IPS-18c (cell line): Measurements from ENCODE around the gene CARD10.

Source experiments
- H3K4me3 ChIP-seq: 2 replicates; pipeline ENCODE4 v1.7.0; 2013; ENCODE audit warnings: low read depth, mild to moderate bottlenecking, low read length, moderate library complexity; ENCODE audit not compliant: insufficient read depth
- H3K9me3 ChIP-seq: one replicate; pipeline ENCODE4 v1.6.1; 2013; ENCODE audit warnings: mild to moderate bottlenecking, low read length, moderate library complexity; ENCODE audit not compliant: control insufficient read depth, insufficient read depth

CARD10 gene

DNA sequence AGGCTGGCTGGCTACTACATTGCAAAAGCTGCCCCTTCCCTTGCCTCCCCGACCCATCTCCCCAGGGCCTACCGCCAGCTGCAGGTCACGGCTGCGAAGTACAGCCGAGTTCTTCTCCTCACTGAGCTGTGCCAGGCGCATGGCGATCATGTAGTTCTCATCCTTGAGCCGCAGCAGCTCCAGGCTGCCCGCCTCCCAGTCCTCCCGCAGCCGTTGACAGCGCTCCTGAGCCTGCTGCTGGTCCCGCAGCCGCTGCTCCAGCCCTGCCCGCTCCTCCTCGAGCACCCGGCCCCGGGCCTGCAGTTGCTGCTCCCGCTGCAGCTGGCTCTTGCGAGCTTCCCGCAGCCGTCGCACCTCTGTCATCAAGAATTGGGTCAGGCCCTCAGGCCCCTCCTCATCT, 3.3 kb downstream of the CARD10 start:
- H3K4me3 ChIP-seq = no peak overlapping the region
- H3K9me3 ChIP-seq = no peaks in the 10 kb centered on the region

DNA sequence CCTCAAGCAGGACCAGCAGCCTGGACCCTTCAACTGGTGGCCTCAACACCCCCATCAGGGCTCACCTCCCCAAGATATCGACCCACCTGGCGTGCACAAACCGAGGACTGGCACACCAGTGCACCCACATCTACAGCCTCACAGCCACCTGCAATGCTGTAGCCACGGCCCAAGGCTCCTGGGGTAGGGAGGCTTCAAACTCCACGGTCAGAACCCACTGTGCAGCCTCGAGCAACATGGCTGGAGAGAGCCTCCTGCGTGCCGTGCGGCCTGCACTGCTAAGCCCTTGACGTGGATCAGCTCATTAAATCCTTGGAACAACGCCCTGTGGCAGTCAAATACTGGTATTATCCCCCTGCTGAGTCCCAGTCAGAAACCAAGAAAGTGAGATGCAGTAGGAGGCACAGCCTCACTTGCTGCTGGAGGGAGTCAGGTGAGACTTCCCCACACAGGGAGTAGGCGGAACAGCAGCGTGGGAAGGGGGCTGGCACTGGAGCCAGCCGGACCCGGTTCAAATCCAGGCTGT, 4.6 kb downstream of the CARD10 start:
- no peak overlapping the region for H3K4me3 ChIP-seq
- no peaks in the 10 kb centered on the region for H3K9me3 ChIP-seq

DNA sequence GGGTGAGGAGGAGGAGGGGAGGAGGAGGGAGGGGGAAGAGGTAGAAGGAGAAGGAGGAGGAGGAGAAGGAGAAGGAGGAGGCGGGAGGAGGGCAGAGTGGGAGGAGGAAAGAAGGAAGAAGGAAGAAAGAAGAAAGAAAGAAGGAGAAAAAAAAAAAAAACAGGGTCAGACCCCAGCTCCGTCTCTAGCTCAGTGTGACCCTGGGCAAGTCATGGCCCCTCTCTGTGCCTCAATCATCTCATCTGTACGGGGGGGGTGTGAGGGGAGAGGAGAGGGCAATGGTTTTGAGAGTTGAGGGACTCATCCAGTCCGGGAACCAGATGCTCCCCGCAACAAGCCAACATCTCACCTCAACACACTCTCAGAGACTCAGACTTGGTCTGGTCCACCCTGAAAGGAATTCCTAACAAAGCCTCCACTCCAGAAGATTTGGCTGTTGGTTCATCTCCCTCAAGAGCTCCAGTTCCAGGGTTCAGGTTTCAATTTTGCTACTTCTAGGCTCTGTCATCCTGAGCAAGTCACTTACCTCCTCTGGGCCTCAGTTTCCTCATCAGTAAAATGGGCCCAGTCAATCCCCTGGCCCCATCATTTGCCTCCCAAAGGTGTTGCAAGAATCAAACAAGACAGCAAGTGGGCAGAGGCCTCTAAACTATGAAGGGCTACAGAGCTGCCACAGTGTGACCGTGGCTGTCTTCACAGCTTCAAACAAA, 7.7 kb downstream of the CARD10 start:
- H3K4me3 ChIP-seq = no peak overlapping the region
- no peaks in the 10 kb centered on the region for H3K9me3 ChIP-seq

DNA sequence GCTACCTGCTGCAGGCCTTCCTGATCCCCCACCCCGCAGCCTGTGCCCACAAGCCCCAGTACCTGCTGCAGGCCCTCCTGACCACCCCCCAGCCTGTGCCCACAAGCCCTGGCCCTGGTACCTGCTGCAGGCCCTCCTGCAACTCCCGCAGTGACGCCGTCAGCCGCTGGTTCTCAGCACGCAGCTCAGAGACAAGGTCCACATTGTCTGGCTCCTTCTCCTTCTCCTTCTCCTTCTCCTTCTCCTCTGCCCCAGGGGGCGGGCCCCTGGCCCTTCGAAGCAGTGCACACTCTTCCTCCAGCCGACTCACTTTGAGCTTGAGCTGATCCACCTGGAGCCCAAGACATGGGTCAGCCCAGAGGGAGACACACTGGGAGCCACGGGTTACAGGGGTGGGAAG, 9.1 kb downstream of the CARD10 start:
- no peak overlapping the region for H3K4me3 ChIP-seq
- H3K9me3 ChIP-seq = no peaks in the 10 kb centered on the region

DNA sequence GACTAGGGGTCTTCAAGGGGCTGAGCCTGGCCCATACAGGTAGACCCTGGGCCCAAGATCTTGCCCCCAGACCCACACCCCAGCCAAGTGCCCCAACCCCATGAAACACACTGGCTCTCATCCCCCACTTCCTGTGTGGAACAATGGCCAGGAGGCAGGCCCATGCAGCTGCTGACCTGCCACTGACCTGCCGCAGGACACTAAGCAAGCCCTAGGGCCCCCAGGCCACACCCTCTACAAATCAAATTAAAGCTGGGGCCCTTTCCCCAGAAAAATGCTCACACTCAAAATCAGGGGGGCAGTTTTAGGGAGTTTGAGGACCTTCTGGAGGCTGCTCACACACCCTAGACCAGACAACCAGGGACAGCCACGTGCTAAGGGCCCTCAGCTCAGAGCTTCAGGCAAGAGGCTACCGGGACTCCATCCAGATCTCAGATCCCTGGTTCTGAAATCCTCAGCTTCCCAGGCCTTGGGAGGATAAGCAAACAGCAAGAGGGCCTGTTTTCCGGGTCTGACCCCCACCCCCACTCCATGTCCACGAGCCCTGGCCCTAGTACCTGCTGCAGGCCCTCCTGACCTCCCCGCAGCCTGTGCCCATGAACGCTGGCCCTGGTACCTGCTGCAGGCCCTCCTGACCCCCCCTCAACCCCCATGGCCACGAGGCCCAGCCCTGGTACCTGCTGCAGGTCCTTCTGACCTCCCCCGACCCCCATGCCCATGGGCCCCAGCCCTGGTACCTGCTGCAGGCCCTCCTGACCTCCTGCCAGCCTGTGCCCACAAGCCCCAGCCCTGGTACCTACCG, 10.0 kb downstream of the CARD10 start:
- no peaks in the 10 kb centered on the region for H3K9me3 ChIP-seq

DNA sequence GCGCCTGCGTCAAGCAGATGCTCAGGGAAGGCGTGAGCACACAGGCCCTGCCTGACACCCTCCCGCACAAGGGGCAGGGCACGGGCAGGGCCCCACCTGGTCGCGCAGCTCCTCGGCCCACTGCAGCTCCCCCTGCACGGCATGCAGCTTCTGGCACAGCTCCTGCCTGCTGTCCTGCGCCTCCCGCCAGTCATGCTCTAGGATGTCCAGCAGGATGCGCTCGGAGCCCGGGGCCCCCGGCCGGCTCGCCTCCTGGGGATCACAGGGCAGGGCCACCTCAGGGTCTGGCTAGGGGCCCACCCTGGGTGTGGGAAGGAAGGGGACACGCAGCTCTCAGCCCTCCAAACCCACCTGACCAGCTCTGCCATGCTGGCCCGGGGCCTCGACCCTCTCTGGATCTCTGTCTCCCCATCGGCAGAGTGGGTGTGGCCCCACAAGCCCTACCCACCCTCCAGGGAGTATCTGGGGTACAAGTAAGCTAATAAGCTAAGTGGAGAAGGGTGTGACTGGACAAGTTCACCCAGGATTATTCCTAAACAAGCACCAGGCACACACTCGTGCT, 10.7 kb downstream of the CARD10 start:
- Histone ChIP-seq H3K4me3 (no peak overlapping the region), H3K9me3 (no peaks in the 10 kb centered on the region)

More for the DNA sequence above, 10.0 kb downstream of the CARD10 start:
- no peak overlapping the region for H3K4me3 ChIP-seq

DNA sequence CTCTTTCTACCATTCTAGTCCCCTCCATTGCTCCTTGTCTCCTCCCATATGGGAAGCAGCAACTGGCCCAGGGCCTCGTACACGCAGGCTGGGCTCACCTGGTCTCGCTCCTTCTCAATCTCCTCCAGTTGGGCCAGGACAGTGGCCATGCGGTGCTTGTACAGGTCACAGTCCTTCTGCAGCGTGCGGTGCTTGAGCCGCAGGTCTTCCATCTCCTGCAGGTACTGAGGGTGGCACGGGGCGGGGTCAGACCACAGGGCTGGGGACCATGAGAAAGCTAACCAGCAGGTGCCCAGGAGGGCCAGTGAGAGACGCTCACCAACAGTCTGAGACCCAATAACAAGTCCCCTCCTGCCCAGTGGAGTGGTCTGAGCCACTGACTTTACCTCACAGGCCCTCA, 11.5 kb downstream of the CARD10 start:
- Histone ChIP-seq H3K9me3 (no peaks in the 10 kb centered on the region), H3K4me3 (no peak overlapping the region)

DNA sequence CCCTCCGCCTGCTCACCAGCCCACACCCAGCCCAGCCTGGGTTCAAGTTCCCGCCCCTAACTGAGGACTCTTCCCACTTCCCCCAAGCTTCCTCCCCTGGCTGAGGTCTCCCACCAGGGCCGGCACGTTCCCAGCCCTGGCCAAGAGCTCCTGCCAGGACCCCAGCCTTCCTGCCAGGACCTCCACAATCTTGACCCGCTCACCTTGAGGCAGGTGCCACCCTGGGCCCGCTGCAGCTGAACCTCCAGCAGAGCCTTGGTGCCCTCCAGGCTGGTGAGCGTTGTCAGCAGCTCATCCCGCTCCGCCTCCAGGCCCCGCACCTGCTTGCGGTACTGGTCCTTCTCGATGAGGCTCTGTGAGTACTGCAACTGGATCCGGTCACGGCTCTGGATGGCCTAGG, 13.2 kb downstream of the CARD10 start:
- H3K9me3 ChIP-seq = no peaks in the 10 kb centered on the region
- H3K4me3 ChIP-seq = no peak overlapping the region

DNA sequence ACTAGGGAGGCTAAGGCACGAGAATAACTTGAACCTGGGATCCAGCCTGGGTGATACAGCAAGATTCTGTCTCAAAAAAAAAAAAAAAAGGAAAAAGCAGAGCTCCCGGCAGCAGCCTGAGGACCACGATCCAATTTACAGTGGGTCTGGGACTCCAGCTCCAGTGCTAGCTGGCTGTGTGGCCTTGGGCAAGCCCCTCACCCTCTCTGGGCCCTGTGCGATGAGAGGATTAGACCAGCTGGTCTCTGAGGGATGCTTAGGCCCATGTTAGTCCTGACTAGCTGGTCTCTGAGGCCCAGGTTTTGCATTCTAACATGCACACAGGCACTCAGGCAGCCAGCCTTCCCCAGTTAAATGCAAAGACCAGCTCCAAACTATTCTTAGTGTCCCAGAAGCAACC, 13.7 kb downstream of the CARD10 start:
- Histone ChIP-seq H3K9me3 (no peaks in the 10 kb centered on the region), H3K4me3 (no peak overlapping the region)

DNA sequence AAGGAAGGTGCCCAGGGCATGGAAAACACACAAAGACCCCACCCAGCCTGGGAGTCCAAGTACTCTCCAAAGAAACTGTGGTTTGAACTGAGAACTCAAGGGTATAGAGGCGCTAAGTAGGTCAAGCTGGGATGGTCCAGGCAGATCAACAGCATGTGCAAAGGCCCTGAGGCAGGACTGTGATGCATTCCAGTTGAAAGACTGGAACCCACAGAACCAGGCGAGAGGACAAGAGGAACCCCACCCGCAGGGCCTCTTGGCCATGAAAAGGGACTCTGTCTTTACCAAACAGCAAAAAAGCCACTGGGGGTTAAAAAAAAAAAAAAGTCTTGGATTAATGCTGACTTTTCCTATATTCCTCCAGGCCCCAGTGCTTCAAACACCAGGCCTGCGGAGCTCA, 14.3 kb downstream of the CARD10 start:
- H3K9me3 ChIP-seq = no peaks in the 10 kb centered on the region
- no peak overlapping the region for H3K4me3 ChIP-seq

DNA sequence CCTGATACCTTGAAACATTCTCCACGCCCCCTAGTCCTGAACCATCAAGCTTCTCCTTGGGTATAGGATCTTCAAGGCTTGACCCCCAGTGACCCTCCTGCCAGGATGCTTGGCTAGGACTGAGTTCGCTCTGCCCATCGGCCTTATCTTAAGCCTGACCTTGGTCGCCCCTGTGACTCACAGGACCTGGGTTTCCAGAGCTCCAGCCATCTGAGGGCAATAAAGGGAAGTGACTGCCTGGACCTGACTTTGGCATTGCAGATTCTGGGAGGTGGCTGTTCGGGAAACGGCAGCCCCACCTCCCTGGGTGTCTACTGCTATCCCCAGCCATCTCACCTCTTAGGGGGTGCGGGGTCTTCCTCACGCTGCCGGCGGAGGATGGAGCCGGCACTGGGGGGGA, 15.4 kb downstream of the CARD10 start:
- H3K4me3 ChIP-seq = no peak overlapping the region

DNA sequence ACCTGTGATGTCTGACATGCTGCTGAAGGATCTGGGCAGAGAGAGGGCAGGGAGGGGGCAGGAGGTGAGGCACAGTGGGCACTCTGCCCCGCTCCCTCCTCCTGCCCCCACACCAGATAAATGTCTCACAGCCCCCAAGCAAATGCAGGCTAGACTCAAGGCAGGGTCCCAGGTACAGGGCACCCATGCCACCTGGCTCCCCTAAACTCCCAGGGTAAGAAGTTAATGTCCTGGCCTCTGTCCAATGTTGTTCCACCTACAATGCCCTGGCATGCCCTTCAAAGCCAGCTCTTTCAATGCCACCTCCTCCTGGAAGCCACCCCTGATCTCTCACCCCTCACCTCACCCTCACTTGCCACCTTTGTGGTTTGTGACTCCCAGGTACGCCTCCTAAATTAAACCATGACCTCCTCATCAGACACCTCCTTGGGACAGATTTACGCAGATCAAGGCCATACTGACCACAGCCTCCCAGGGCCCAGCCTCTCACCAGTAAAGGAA, 16.0 kb downstream of the CARD10 start:
- H3K4me3 ChIP-seq = no peak overlapping the region
- H3K9me3 ChIP-seq = no peaks in the 10 kb centered on the region

More for the DNA sequence above, 15.4 kb downstream of the CARD10 start:
- no peaks in the 10 kb centered on the region for H3K9me3 ChIP-seq

DNA sequence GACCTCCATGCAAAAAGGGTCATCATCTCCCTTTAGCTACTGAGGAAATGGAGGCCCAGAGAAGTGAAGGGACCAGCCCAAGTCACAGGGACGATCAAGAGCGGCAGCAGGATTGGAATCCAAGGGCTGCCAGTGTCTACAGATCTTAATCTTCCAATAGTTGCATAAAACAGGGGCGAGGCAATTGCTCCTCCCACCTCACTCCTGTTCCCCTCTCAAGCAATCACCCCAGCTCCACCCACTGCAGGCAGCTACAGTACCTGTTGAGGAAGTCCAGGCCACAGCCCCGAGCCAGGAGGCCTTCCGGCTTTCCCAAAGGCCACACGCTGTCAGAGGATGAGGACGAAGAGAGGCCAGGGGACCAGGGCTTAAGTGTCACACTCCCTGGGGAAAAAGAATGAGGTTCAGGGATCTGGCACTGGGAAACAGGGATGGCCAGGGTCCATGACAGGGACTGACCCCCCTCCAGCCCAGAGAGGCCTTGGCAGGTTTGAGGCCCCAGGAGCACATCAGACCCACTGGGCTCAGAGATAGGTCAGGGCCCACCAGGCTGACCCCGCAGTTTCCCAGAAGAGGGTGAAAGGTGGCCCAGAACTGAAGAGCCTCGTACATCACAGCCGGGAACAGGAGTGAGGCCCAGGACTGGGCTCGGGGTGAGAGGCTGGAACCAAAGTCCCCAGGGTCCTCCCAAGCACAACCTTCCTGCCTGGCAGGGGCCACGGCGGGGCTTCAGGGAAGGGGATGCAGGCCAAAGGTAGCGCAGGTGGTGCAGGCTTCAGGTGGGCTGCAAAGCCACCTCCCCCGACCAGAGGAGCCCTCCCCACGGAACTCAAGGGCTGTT, 16.7 kb downstream of the CARD10 start:
- H3K4me3 ChIP-seq = no peak overlapping the region
- no peaks in the 10 kb centered on the region for H3K9me3 ChIP-seq

DNA sequence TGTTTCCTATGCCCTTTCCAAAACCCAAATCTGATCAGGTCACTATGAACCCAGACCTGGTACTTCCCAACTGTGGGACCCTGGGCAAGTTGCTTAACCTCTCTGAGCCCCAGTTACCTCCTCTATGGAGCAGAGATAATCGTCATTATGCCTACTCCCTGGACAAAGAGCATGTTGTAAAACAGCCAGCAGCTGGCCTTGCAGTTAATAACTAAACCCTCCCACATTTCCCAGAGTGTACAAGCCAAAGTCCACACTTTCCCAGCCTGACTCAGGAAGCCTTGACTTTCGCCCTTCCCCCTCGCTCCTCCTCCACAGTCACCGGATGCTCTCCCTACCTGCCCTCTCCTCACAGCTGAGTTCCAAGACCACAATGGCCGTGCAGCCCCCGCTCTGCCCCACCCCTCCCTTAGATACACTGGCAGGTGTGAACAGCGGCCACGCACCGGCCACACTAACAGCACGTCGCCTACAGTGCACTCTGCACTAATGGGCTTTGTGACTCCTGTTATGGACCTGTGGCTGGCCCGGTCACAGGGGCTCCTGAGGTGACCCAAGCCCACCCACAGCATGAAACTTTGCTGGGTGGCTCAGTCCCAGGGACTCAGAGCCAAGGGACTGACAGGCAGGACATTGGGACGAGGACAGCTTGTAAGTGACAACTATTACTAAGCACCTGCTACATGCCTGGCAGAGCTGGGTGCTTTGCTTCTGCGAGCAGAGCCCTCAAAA, 17.4 kb downstream of the CARD10 start:
- Histone ChIP-seq H3K9me3 (no peaks in the 10 kb centered on the region), H3K4me3 (no peak overlapping the region)

DNA sequence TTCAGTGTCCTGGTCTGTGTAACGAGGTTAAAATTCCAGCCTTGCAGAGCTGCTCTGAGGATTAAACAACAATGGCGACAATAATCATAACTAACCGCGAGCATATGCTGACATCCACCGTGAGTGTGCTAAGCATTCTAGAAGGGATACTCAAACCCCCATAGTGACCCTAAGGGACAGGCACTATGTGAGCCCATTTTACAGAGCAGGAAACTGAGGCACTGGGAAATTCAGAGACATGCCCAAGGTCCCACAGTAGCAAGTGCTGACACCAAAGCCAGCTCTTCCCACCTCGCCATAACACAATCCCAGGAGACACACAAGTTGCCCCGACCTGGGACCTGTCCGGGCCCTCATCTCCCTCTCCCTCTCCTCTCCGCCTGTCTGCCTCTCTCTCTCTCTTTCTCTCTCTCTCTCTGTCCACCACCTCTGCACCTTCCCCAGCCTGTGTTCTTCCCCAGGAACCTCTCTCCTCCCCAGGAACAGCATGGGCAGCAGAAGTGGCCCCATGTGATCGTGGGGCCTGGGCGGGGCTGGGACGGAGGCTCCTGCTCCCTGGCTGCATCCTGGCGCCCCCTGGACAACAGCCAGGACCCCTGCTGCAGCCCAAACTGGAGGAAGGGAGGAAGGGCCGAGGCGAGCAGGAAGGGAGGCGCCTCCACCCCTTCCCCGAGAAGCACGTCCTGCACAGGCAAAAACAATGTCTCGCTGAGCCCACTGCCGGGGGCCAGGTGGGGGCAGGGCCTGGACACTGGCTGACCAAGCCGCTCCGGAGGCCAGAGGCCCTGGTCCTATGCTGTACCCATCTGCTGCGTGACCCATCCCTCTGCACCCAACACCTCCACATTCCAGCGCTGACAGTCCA, 18.2 kb downstream of the CARD10 start:
- H3K9me3 ChIP-seq = no peaks in the 10 kb centered on the region

More for the DNA sequence above, 18.2 kb downstream of the CARD10 start:
- no peak overlapping the region for H3K4me3 ChIP-seq
